ENCODE measurements around the gene TPTE2.
"Not testable (repeated sequence)": the region's sequence is repeated elsewhere in the genome, so short reads cannot be mapped to it uniquely, and the experiment has no call there.

The TPTE2 gene

GRCh38 chr13:19561127-19561582 is at the start of gene TPTE2:
Gene TPTE2 (minus strand): TSS chr13:19561532. CDS start chr13:19503234, 58,298 bp downstream.
- DNase-seq (ENCODE audit: low read depth): not testable (repeated sequence)

- DNase-seq (ENCODE audit: low read depth): no peak
These were observed 46.3 kb upstream of the TPTE2 start for GRCh38 chr13:19607523-19608078.

- no peak for DNase-seq (ENCODE audit: low read depth)
These were observed 45.4 kb upstream of the TPTE2 start for GRCh38 chr13:19606737-19607136.

- DNase-seq (ENCODE audit: low read depth): no peak
These were observed 44.8 kb upstream of the TPTE2 start for GRCh38 chr13:19606152-19606551.

- DNase-seq (ENCODE audit: low read depth): no peak
These were observed 44.0 kb upstream of the TPTE2 start for GRCh38 chr13:19605161-19605955.

- no peak for DNase-seq (ENCODE audit: low read depth)
These were observed 43.0 kb upstream of the TPTE2 start for GRCh38 chr13:19604306-19604705.

GRCh38 chr13:19601749-19602725 is 40.7 kb upstream of the TPTE2 start:
- DNase-seq (ENCODE audit: low read depth): no peak

GRCh38 chr13:19597523-19597922 is 36.2 kb upstream of the TPTE2 start:
- no peak for DNase-seq (ENCODE audit: low read depth)

- DNase-seq (ENCODE audit: low read depth): no peak
These were observed 35.6 kb upstream of the TPTE2 start for GRCh38 chr13:19596960-19597361.

- DNase-seq (ENCODE audit: low read depth): no peak
These were observed 34.8 kb upstream of the TPTE2 start for GRCh38 chr13:19596086-19596485.

- DNase-seq (ENCODE audit: low read depth): no peak
These were observed 31.4 kb upstream of the TPTE2 start for GRCh38 chr13:19592657-19593180.

- DNase-seq (ENCODE audit: low read depth): no peak
These were observed 30.5 kb upstream of the TPTE2 start for GRCh38 chr13:19591864-19592263.

GRCh38 chr13:19590423-19590822 is 29.1 kb upstream of the TPTE2 start:
- no peak for DNase-seq (ENCODE audit: low read depth)

- no peak for DNase-seq (ENCODE audit: low read depth)
These were observed 28.0 kb upstream of the TPTE2 start for GRCh38 chr13:19589312-19589711.

- DNase-seq (ENCODE audit: low read depth): no peak
These were observed 26.4 kb upstream of the TPTE2 start for GRCh38 chr13:19587635-19588300.

- no peak for DNase-seq (ENCODE audit: low read depth)
These were observed 25.7 kb upstream of the TPTE2 start for GRCh38 chr13:19586904-19587634.

GRCh38 chr13:19581675-19582074 is 20.3 kb upstream of the TPTE2 start:
- DNase-seq (ENCODE audit: low read depth): no peak

- no peak for DNase-seq (ENCODE audit: low read depth)
These were observed 13.9 kb upstream of the TPTE2 start for GRCh38 chr13:19575230-19575629.

- no peak for DNase-seq (ENCODE audit: low read depth)
These were observed 11.9 kb upstream of the TPTE2 start for GRCh38 chr13:19573120-19573716.

GRCh38 chr13:19572280-19572679 is 10.9 kb upstream of the TPTE2 start:
- no peak for DNase-seq (ENCODE audit: low read depth)
